GM19043 (cell line): ENCODE measurements around the gene ARHGAP21.

Experiments used
- ATAC-seq: cut with Tn5 transposase; IDR thresholded peaks from one replicate; pipeline ENCODE4 v1.9.1; 2021; ENCODE audit warnings: low read depth; ENCODE audit not compliant: unreplicated experiment

The ARHGAP21 gene

GRCh38 chr10:24550680-24551079 is 173.0 kb downstream of the ARHGAP21 start:
- no peak for ATAC-seq

GRCh38 chr10:24545585-24545984 is 178.1 kb downstream of the ARHGAP21 start:
- no peak for ATAC-seq

- ATAC-seq, result no peak
Measured at GRCh38 chr10:24544776-24545175, 178.9 kb downstream of the ARHGAP21 start.

GRCh38 chr10:24542314-24543270 is 181.1 kb downstream of the ARHGAP21 start:
- ATAC-seq, result no peak

GRCh38 chr10:24541239-24541753 is 182.4 kb downstream of the ARHGAP21 start:
- no peak for ATAC-seq

GRCh38 chr10:24536636-24537035 is 187.1 kb downstream of the ARHGAP21 start:
- no peak for ATAC-seq

- no peak for ATAC-seq
Measured at GRCh38 chr10:24533981-24534380, 189.7 kb downstream of the ARHGAP21 start.
